Stimulated activated CD8-positive, alpha-beta memory T cell treated with anti-CD3 and anti-CD28 coated beads, Interleukin-7, amount 100 ng/mL, for 48 hours (primary cell): ENCODE measurements around the gene SBSN.

ENCODE experiments used
- DNase-seq, 2 donors: peaks; one replicate each; pipeline ENCODE4 v3.0.0-alpha.2; 2020; ENCODE audit warnings: low read depth in 1 of 2; ENCODE audit errors: extremely low read depth in 1 of 2

SBSN gene

GRCh38 chr19:35534803-35535480 is 6.8 kb upstream of the SBSN start:
- no peak for DNase-seq

- no peak for DNase-seq
Observed at GRCh38 chr19:35533822-35534392, 5.8 kb upstream of the SBSN start.

GRCh38 chr19:35533201-35533821 is 5.2 kb upstream of the SBSN start, which contains the start of gene GAPDHS:
Gene GAPDHS, plus strand, starts transcription at chr19:35533456. Its CDS starts 72 bp downstream, at chr19:35533528.
- no peak for DNase-seq

- DNase-seq: no peak
Observed at GRCh38 chr19:35531291-35531690, 3.2 kb upstream of the SBSN start.

GRCh38 chr19:35529241-35530218 is 1.4 kb upstream of the SBSN start:
- no peak for DNase-seq

- DNase-seq: no peak
Observed at GRCh38 chr19:35525873-35526272, 2.2 kb downstream of the SBSN start.

GRCh38 chr19:35524181-35524837 is 3.8 kb downstream of the SBSN start:
- DNase-seq: no peak

- no peak for DNase-seq
Observed at GRCh38 chr19:35522745-35523327, 5.3 kb downstream of the SBSN start.

- no peak for DNase-seq
Observed at GRCh38 chr19:35521124-35521743, 6.9 kb downstream of the SBSN start.

- DNase-seq: no peak
Observed at GRCh38 chr19:35519291-35519690, 8.8 kb downstream of the SBSN start.

GRCh38 chr19:35518313-35518712 is 9.8 kb downstream of the SBSN start:
- DNase-seq: no peak

- DNase-seq: no peak
Observed at GRCh38 chr19:35517342-35517741, 10.8 kb downstream of the SBSN start.

- no peak for DNase-seq
Observed at GRCh38 chr19:35516310-35516709, 11.8 kb downstream of the SBSN start.

GRCh38 chr19:35514282-35514809 is 13.8 kb downstream of the SBSN start:
- no peak for DNase-seq

- DNase-seq: no peak
Observed at GRCh38 chr19:35513628-35514281, 14.4 kb downstream of the SBSN start, which contains the start of gene DMKN. Gene DMKN, minus strand, starts transcription at chr19:35513649. Its CDS starts 174 bp downstream, at chr19:35513475.

- DNase-seq: no peak
Observed at GRCh38 chr19:35512831-35513627, 15.1 kb downstream of the SBSN start.

- no peak for DNase-seq
Observed at GRCh38 chr19:35511337-35511736, 16.8 kb downstream of the SBSN start.

GRCh38 chr19:35510626-35510964 is 17.5 kb downstream of the SBSN start:
- no peak for DNase-seq
